HL-60/S4 (cell line): ENCODE data around the gene NLN.
"Not testable (repeated sequence)": the region's sequence is repeated elsewhere in the genome, so short reads cannot be mapped to it uniquely, and the experiment has no call there.

Source experiments
- in situ Hi-C: fragments of 300-500 bp; cut with MboI; formaldehyde crosslinking; loops from 2 replicates; pipeline ENCODE4 v1.14.3; 2022; ENCODE audit warnings: low sequenced_read_pairs

NLN gene

DNA sequence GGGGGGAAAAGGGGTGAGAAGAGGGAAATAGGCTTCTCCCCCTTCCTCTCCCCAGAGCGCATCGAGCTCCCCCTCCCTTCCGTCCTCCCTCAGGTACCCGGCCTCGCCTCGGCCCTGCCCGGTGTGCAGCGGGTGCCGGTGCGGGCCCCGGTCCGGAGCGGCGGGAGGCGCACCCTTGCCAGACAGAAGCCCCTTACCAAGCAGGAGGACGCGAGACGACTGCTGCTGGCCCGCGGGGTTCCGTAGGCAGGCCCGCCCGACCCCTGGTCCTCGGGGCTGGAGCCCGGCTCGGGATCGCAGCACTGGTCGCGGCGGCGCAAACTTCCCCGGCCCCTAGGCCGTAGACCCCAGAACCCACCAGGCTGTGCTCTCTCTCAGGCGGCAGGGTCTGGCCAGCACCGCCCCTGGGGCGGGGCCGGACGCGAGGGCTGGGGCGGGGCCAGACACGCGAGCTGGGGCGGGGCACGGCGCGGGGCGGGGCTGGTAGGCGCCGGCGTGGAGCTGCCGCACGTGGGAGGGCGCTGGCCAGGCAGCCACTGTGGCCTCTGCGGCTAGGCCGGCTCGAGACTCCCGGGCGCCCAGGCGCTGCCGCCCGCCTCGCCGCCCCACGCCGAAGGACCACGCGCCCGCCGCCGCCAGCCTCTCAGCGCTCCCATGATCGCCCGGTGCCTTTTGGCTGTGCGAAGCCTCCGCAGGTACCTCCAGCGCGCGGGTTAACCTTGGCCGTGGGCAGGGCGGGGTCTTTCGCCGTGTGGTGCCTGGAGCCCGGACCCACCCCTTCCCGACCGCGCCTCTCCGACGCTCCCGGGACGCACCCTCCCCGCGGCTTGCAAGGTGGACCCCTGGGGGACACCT is at the start of gene NLN, which contains the start of gene SGTB:
NLN (plus strand) TSS at position 486 of the 855 bp plus-strand sequence; CDS start at position 655, 169 bp downstream.
SGTB (minus strand) TSS at position 390 of the 855 bp plus-strand sequence. CDS start 1,302 bp downstream, outside the sequence.
- in situ Hi-C loops: no loop called here

DNA sequence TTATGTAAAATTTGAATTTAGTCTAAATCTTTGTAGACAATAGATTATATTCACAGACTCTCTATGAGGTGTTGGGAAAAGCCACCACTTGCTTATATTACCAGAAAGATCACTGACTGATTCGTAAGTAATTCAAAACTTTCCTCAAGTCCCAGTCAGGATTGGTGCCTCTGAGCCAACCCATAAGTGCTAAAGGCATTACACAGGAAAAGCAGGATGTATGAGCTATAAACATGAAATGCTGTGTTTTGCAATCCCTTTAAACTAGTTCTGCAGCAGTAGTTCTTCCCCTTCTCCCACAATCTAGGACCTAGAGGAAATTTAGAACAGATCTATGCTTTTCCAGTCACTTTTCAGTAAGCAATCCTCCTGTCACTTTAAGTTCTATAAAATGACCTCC is 49.2 kb upstream of the NLN start:
- in situ Hi-C loops: no loop called here

- in situ Hi-C loops: no loop called here
Measured at GRCh38 chr5:65674749-65675148, 47.3 kb upstream of the NLN start.

DNA sequence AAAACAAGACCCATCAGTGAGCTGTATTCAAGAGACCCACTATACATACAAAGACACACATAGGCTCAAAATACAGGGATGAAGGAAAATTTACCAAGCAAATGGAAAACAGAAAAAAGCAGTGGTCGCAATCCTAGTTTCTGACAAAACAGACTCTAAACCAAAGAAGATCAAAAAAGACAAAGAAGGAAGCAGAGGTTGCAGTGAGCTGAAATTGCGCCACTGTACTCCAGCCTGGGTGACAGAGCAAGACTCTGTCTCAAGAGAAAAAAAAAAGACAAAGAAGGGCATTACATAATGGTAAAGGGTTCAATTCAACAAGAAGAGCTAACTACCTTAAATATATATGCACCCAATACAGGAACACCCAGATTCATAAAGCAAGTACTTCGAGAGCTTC is 45.9 kb upstream of the NLN start:
- in situ Hi-C loops: not testable (repeated sequence)

- in situ Hi-C loops: no loop called here
Measured at GRCh38 chr5:65682148-65682547, 39.9 kb upstream of the NLN start.

DNA sequence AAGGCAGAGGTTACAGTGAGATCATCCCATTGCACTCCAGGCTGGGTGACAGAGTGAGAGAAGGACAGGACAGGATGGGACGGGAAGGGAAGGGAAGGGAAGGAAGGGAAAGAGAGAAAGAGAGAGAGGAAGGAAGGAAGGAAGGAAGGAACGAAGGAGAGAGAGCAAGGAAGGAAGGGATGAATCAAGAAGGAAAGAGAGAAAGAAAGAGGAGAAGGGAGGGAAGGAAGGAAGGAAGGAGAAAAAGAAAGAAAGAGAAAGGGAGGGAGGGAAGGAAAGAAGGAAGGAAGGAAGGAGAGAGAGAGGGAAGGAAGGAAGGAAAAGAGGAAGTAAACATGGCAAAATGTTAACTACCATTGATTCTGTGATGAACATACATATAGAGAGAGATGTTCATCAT is 28.9 kb upstream of the NLN start:
- in situ Hi-C loops: no loop called here

DNA sequence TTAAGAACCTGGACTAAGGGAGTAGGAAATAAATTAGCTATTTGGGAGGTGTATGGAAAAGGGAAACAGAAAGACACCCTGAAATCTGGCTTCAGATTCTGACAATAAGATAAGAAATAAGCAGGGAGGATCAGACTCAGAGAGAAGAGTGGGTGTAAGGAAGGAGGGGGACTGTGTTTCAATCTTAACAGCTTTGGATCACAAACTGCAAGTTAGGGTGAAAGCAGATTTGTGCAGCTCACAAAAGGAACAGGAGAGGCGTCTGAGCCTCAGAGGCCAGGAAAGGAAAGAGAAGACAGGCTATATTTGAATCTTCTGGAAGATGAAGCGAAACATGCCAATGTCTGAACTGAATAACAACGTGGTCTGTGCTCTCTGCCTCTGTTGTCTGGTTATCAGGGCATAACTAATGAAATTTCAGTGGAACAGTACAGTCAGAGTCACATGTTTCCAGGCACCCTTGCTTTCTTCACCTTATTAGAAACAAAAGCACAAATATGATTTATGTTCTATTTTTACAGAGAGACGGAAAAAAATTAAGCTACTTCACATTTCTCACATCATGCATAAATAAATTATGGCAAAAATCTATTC is 26.7 kb upstream of the NLN start:
- in situ Hi-C loops: no loop called here

DNA sequence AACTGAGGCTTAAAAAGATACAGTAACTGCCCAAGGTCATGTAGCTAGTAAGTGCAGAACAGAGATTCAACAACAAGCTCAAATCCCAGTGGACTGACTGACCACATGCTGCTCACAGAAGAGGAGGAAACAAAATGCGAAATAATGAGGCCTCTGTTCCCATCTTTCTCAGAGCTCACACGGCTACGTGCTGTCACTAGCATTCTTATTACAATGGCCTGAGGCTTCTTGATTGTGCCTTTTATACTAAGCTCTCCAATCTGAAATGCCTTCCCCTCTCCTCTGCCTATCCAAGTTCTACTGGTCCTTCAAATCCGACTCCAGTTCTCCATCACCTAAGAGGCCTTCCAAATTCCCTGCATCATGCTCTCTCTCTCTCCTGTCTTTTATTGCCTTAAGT is 26.1 kb upstream of the NLN start:
- in situ Hi-C loops: no loop called here

DNA sequence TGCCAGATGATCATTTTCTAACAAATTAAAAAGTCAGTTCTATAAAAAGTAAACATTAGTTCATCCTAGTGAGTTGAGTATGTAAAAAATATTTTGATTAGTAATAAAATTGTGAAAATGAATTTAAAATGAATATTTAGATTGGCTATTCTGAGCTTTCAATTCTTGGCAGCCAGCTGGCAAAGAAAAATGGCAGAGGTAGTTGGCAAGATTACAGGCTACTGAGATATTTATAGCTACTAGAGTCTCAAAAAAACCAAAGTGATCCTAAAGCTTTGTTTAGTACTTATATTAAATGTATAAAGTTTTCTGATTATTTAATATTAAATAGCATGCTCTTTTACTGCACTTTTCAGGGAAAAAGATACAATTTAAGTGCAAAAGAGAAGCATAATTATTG is 25.1 kb upstream of the NLN start:
- in situ Hi-C loops: no loop called here

GRCh38 chr5:65699338-65699737 is 22.7 kb upstream of the NLN start:
- in situ Hi-C loops: no loop called here

DNA sequence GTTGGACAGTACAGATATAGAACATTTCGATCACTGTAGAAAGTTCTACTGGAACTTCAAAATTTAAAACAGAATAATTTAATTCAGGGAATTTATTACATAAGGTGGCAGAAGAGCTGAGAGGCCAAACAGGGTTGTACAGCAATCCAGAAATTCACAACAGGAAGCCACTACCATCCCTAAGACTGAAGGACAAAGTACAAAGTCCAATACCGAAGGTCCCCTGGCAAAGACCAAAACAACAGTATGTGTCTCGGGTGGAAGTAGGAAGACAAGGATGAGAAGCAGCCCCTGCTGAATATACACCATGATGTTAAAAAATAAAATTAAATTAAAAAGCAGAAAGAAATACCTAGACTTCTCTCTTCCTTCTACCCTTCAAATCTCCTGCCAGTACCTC is 20.0 kb upstream of the NLN start:
- in situ Hi-C loops: no loop called here

GRCh38 chr5:65704621-65705239 is 17.3 kb upstream of the NLN start:
- in situ Hi-C loops: no loop called here

- in situ Hi-C loops: no loop called here
Measured at GRCh38 chr5:65707663-65708062, 14.3 kb upstream of the NLN start.

DNA sequence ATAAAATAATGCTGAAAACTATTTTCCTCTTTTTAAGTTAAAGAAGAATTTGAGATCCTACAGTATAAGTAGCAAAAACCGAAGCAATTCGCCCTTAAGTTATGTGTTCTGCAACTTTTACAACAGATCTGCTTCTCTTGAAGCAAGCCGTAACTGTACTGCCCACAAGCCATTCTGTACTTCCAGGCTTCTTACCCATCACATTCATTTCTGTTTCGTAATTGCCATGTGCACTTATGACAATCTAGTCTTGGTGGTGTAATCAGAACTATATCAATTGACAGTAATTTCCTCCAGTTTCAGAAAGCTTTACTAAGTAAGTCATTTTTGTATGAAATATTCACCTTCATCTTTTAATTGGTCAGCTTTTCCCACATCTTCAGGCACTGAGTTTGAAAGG is 13.9 kb upstream of the NLN start:
- in situ Hi-C loops: no loop called here

DNA sequence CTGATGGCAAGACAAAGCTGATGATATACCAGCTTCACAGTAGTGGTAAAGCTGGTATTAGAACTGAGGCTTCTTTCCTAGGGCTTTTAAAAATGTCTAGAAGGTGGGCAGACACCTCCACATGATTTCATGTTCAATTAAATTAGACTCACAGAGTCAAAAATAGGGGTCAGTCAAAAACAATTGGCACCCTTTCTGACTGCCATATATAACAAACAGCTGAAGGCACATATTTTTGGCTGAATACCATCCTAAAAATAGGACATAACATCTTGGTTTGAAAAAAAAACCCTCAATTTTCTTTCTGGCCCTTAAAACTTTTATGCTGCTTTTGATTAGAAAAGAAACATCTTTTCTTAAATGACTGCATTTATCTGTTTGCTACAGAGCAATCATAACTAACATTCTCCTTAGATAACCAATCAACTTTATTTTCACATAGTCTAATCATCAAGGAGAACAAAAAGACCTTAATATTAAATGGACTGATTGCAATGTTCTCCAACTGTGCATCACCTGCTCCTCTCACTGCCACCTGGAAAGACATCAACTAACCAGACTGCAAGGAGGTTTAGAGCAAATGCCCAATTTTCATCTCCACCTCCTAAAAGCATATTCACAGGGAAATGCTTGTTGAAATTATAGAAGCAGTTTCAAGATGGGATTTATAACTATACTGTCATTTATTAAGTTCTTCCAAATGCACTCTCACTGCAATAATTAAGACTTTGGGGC is 3.3 kb upstream of the NLN start:
- in situ Hi-C loops: no loop called here

DNA sequence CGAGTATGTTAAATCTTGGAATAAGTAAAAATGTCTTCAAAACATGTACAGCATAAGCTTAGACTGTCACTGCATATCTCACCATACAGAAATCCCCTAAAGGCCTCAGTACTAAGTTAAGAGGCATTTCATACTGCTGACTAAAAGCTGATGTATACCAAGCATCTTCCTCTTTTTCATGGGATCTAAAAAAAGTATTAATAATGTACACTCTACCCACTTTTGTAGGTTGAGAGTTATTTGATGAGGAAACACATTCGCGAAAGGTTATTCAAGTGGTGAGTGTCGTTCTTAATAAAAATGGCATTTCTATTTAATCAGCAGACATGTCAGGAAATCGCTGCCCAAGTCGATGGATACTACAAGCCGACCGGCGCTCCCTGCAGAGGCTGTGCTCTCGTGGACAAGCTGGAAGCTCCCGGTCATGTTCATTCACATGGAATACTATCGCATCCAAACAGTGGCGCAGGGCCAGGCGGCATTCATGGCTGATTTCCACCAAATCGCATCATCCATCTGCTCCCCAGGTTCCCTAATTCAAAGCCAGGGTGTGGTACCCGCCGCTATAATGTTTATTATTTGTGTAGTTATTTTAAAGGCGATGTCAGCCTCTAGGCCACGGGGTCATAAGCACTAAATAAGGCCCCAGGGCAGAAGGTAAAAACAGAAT is 820 bp upstream of the NLN start:
- in situ Hi-C loops: no loop called here

DNA sequence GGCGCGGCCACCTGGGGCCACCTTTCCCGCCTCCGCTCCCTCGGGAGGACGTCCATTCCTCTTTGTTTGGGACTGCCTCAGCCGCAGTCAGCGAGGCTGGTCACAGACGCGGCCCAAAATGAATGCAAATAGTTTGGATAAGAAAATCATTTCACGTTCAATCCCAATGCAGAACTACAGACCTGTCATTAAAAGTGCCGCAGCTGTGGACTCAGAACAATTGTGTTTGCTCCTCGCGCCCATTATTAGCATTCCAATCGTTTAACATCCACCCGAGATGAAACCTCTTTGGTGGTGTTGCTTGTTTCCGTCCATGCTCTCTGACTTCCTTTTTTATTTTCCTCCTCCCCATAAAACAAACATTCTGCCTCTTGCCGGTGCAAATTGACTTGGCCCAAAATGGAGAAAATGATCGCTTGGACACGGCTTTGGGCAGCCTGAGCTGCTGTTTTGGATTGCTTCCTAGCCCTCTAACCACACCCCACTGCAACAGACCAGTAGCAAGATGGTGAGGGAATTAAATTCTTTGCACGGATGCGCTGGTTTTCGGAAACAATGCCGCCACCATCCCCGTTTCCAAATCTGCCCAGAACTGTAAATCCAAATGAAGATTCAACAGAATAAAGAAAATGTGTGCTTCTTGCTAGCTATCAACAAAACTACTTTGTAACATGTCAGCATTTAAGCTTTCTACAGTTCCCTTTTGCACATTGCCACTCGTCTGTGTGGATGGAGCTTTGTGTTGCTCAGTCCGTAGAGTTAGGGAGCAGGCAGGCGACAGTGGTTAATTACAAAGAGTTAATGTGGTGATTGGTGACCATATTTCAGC is 784 bp downstream of the NLN start:
- in situ Hi-C loops: no loop called here

GRCh38 chr5:65727491-65728156 is 5.6 kb downstream of the NLN start:
- in situ Hi-C loops: no loop called here

DNA sequence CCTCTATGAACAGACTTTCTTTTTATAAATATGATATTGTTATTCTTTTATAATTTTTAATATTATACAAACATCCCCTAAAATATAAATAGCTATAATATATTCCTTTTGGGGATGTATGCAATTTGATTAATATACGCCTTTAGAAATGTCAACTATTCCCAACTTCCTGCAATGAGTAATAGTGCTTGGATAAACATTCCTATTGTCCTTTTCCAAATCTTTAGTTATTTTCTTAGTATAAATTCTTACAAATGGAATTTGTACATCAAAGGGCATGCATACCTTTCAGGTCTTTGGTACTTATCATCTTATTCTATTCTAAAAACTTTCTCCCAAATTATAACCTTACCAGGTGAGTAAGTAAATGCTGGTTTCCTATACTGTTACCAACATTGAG is 6.2 kb downstream of the NLN start:
- in situ Hi-C loops: no loop called here
